Mucosa of descending colon (tissue), 3 donors: ENCODE data around the gene CSNK1A1. TPM values are rescaled to one million over a fixed set of nuclear protein-coding genes. Genes with fewer than 3 reads are reported as not detected.

Experiments
- ATAC-seq: fragments of 200-7000 bp; cut with Tn5 transposase; one replicate; pipeline ENCODE4 v1.9.1; 2020; ENCODE audit warnings: mild to moderate bottlenecking, moderate library complexity
- DNase-seq, 3 donors: peaks; one replicate each; pipeline ENCODE4 v3.0.0-alpha.2; 2020
- H3K36me3 ChIP-seq: fragments of 200-600 bp; one replicate; pipeline ENCODE4 v1.8.0; 2021; ENCODE audit warnings: low read depth, mild to moderate bottlenecking
- H3K4me1 ChIP-seq: fragments of 200-600 bp; one replicate; pipeline ENCODE4 v1.8.0; 2021; ENCODE audit warnings: low read depth, mild to moderate bottlenecking
- H3K4me3 ChIP-seq: fragments of 200-600 bp; one replicate; pipeline ENCODE4 v1.8.0; 2021; ENCODE audit warnings: mild to moderate bottlenecking
- H3K9me3 ChIP-seq: fragments of 200-600 bp; one replicate; pipeline ENCODE4 v1.8.0; 2021; ENCODE audit warnings: mild to moderate bottlenecking
- intact Hi-C, 2 donors: fragments of 100-400 bp; cut with DNase I in 1 of 2; cut with micrococcal nuclease in 1 of 2; formaldehyde crosslinking; loops; one replicate each; pipeline versions ENCODE4 v1.11.0 to v1.11.1; 2022; cut with DNase I, micrococcal nuclease
- total RNA-seq, 3 donors: library from RNA; stranded (reverse); fragmentation: NEBNext Ultra II Directional in 2 of 3; extraction: Animal tissue kit (Norgen Biotek cat#: 25700) in 2 of 3; gene quantifications; one replicate each; pipeline versions ENCODE4 v1.2.1 to v1.2.4, GENCODE V29; 2021 to 2023
- TF ChIP-seq, protein P1 (sequence below): fragments of 200-600 bp; IDR thresholded peaks from one replicate; pipeline ENCODE4 v1.8.0; 2022; ENCODE audit warnings: antibody characterized with exemption, mild to moderate bottlenecking
- donor health status: DM: no; HTN: no; CAD: no; lungs with moderate emphysema.
- donor health status: DM: no; HTN: no; CAD: no.
- donor health status: DM: no; HTN: yes; CAD: no.

CSNK1A1 gene
- total RNA-seq, 3 donors from 2014 or later, result 200 to 233 (median 224) TPM

- DNase-seq, result no peak
- ATAC-seq, result no peak
- Histone ChIP-seq H3K4me1 (peaks cover 29% of the 10 kb centered on the region), H3K36me3 (peaks cover 4% of the 10 kb centered on the region), H3K9me3 (no peaks in the 10 kb centered on the region), H3K4me3 (no peak overlapping the region)
- TF ChIP-seq, protein P1, sequence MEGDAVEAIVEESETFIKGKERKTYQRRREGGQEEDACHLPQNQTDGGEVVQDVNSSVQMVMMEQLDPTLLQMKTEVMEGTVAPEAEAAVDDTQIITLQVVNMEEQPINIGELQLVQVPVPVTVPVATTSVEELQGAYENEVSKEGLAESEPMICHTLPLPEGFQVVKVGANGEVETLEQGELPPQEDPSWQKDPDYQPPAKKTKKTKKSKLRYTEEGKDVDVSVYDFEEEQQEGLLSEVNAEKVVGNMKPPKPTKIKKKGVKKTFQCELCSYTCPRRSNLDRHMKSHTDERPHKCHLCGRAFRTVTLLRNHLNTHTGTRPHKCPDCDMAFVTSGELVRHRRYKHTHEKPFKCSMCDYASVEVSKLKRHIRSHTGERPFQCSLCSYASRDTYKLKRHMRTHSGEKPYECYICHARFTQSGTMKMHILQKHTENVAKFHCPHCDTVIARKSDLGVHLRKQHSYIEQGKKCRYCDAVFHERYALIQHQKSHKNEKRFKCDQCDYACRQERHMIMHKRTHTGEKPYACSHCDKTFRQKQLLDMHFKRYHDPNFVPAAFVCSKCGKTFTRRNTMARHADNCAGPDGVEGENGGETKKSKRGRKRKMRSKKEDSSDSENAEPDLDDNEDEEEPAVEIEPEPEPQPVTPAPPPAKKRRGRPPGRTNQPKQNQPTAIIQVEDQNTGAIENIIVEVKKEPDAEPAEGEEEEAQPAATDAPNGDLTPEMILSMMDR, result no peak
- intact Hi-C loops, result no loop called here
Observed at GRCh38 chr5:149490599-149491485, 60.4 kb downstream of the CSNK1A1 start.

GRCh38 chr5:149489605-149490037 is 61.6 kb downstream of the CSNK1A1 start:
- TF ChIP-seq, protein P1, result no peak
- no peak for ATAC-seq
- Histone ChIP-seq H3K4me3 (no peak overlapping the region), H3K4me1 (peaks cover 37% of the 10 kb centered on the region), H3K36me3 (peaks cover 4% of the 10 kb centered on the region), H3K9me3 (no peaks in the 10 kb centered on the region)
- DNase-seq, result no peak
- intact Hi-C loops, result loop anchor here in 1 of 2 donors (5.0 kb wide), 1 partner anchor 37 kb away; no protein-coding TSS in a partner anchor

- peaks cover 37% of the 10 kb centered on the region for H3K4me1 ChIP-seq
- intact Hi-C loops, result loop anchor here in 1 of 2 donors (5.0 kb wide), 1 partner anchor 36 kb away; no protein-coding TSS in a partner anchor
- no peak for ATAC-seq
Observed at GRCh38 chr5:149488645-149489306, 62.5 kb downstream of the CSNK1A1 start.

DNA sequence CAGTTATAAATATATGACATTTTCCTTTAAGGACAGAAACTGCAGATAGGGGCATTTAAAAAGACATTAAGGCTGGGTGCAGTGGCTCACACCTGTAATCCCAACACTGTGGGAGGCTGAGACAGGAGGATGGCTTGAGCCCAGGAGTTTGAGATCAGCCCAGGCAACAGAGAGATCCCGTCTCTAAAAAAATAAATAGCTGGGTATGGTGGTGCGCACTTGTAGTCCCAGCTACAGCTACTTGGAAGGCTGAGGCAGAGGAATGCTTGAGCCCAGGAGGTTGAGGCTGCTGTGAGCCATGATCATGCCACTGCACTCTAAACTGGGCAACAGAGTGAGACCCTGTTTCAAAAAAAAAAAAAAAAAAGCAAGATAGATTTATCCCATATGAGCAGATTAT is 63.6 kb downstream of the CSNK1A1 start:
- Histone ChIP-seq H3K4me1 (peaks cover 37% of the 10 kb centered on the region), H3K4me3 (no peak overlapping the region), H3K36me3 (peaks cover 4% of the 10 kb centered on the region), H3K9me3 (no peaks in the 10 kb centered on the region)
- ATAC-seq (no peak), DNase-seq (no peak)
- TF ChIP-seq, protein P1, result no peak
- intact Hi-C loops, result loop anchor here in 1 of 2 donors (5.0 kb wide), 1 partner anchor 35 kb away; no protein-coding TSS in a partner anchor

More at GRCh38 chr5:149488645-149489306, 62.5 kb downstream of the CSNK1A1 start:
- TF ChIP-seq, protein P1, result no peak
- Histone ChIP-seq H3K9me3 (no peaks in the 10 kb centered on the region), H3K36me3 (peaks cover 4% of the 10 kb centered on the region), H3K4me3 (no peak overlapping the region)
- DNase-seq, result no peak

GRCh38 chr5:149486726-149487635 is 64.3 kb downstream of the CSNK1A1 start:
- no peaks in the 10 kb centered on the region for H3K9me3 ChIP-seq
- peaks cover 38% of the 10 kb centered on the region for H3K4me1 ChIP-seq
- H3K36me3 ChIP-seq, result peaks cover 4% of the 10 kb centered on the region
- no peak overlapping the region for H3K4me3 ChIP-seq
- ATAC-seq, result no peak
- TF ChIP-seq, protein P1, result no peak
- no peak for DNase-seq
- intact Hi-C loops, result loop anchor here in 1 of 2 donors (5.0 kb wide), 1 partner anchor 35 kb away; no protein-coding TSS in a partner anchor
